ENCODE data around the gene TPPP.
A peak's percentile ranks its signal among the peaks of the same experiment; 100 is the strongest.

Gene TPPP

GRCh38 chr5:665541-665955 is 27.6 kb downstream of the TPPP start:
- DNase-seq (ENCODE audit: low read depth): no peak

GRCh38 chr5:664994-665360 is 28.2 kb downstream of the TPPP start:
- DNase-seq (ENCODE audit: low read depth): no peak

- DNase-seq (ENCODE audit: low read depth): no peak
These were observed 28.7 kb downstream of the TPPP start for GRCh38 chr5:664343-664993.

- no peak for DNase-seq (ENCODE audit: low read depth)
These were observed 29.5 kb downstream of the TPPP start for GRCh38 chr5:663436-664342.

- DNase-seq (ENCODE audit: low read depth): no peak
These were observed 30.3 kb downstream of the TPPP start for GRCh38 chr5:662751-663435.

- no peak for DNase-seq (ENCODE audit: low read depth)
These were observed 31.0 kb downstream of the TPPP start for GRCh38 chr5:661891-662750.

GRCh38 chr5:660491-661030 is 32.6 kb downstream of the TPPP start:
- DNase-seq (ENCODE audit: low read depth): no peak

- no peak for DNase-seq (ENCODE audit: low read depth)
These were observed 33.5 kb downstream of the TPPP start for GRCh38 chr5:659496-660263.

- DNase-seq (ENCODE audit: low read depth): peak; percentile 19
These were observed 35.0 kb downstream of the TPPP start for GRCh38 chr5:658103-658502.

- peak; percentile 98 for DNase-seq (ENCODE audit: low read depth)
These were observed 35.6 kb downstream of the TPPP start for GRCh38 chr5:657570-657969.

GRCh38 chr5:655406-655805 is 37.7 kb downstream of the TPPP start:
- DNase-seq (ENCODE audit: low read depth): no peak

GRCh38 chr5:654071-654778 is 38.9 kb downstream of the TPPP start:
- DNase-seq (ENCODE audit: low read depth): peak; percentile 30

GRCh38 chr5:652773-653350 is 40.3 kb downstream of the TPPP start:
- DNase-seq (ENCODE audit: low read depth): no peak

- no peak for DNase-seq (ENCODE audit: low read depth)
These were observed 41.1 kb downstream of the TPPP start for GRCh38 chr5:652023-652515.

GRCh38 chr5:651296-652022 is 41.7 kb downstream of the TPPP start:
- DNase-seq (ENCODE audit: low read depth): no peak

- no peak for DNase-seq (ENCODE audit: low read depth)
These were observed 45.4 kb downstream of the TPPP start for GRCh38 chr5:647727-648126.

GRCh38 chr5:647311-647710 is 45.8 kb downstream of the TPPP start:
- DNase-seq (ENCODE audit: low read depth): no peak

- DNase-seq (ENCODE audit: low read depth): no peak
These were observed 46.6 kb downstream of the TPPP start for GRCh38 chr5:646396-647201.
